ENCODE results near the gene CYP3A7.

DNA sequence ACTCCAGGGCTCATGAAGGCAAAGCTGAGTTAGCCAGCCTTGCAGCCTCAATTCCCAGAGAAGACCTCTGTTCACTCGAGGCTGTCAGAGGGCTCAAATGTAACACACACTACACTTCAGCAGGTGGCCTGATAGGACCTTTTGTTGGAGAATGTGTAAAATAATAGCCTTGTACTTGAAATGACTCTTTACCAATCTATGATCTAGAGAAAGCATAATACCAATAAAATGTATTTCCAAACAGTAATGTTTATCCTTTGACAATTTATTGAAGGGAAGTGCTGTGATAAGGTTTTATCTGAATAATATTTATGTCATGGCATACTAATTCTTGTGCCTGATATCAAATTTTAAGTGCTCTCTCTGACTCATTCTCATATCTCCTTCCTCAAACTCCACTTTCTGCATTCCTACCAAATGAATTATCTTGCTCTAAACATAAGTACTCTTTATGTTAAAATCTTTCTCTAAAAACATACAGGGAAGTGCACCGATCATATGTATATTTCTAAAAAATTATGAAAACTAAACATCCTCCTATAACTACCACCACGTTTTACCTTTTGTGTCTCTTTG lies 20.9 kb downstream of the CYP3A7 start:
- TF ChIP-seq, protein P1, sequence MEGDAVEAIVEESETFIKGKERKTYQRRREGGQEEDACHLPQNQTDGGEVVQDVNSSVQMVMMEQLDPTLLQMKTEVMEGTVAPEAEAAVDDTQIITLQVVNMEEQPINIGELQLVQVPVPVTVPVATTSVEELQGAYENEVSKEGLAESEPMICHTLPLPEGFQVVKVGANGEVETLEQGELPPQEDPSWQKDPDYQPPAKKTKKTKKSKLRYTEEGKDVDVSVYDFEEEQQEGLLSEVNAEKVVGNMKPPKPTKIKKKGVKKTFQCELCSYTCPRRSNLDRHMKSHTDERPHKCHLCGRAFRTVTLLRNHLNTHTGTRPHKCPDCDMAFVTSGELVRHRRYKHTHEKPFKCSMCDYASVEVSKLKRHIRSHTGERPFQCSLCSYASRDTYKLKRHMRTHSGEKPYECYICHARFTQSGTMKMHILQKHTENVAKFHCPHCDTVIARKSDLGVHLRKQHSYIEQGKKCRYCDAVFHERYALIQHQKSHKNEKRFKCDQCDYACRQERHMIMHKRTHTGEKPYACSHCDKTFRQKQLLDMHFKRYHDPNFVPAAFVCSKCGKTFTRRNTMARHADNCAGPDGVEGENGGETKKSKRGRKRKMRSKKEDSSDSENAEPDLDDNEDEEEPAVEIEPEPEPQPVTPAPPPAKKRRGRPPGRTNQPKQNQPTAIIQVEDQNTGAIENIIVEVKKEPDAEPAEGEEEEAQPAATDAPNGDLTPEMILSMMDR (IDR thresholded peaks at IDR 0.05) = no peak
- no peak for TF ChIP-seq POLR2A (IDR thresholded peaks at IDR 0.05)
